SK-N-MC (cell line): ENCODE results near the gene WARS2.

ENCODE experiments used
- EZH2 ChIP-seq: fragments of 200-600 bp; sonication (generic); IDR thresholded peaks from one replicate; pipeline ENCODE4 v1.6.1; 2017; ENCODE audit warnings: antibody characterized with exemption
- FOXP2 ChIP-seq: optimal IDR thresholded peaks from 2 replicates; pipeline ENCODE3; 2011; ENCODE audit warnings: mild to moderate bottlenecking, moderate library complexity; ENCODE audit not compliant: insufficient read depth; ENCODE audit errors: extremely low read length, control extremely low read depth
- POLR2AphosphoS5 ChIP-seq: IDR thresholded peaks from 2 replicates; pipeline ENCODE4 v1.6.1; 2012; ENCODE audit warnings: mild to moderate bottlenecking, low read depth, low read length, borderline replicate concordance

DNA sequence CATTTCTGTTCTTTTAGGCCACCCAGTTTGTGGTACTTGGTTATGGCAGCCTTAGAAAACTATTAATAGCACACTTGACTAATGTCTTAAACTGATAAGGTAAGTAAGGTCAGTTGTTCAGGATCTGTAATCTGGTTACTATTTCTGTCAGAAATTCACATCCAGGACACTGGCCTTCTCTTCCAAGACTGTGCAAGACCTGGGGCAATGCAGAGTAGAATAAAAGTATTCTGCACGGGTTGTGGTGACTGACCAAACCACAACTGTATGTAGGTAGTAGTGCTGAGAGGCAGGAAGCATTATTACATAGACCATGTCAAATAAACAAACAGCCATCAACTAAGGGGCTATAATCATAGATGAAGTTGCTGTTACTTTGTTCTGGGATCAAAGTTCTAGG, 46.7 kb downstream of the WARS2 start:
- TF ChIP-seq EZH2: no peak
- TF ChIP-seq POLR2AphosphoS5: no peak
- TF ChIP-seq FOXP2: no peak
